ENCODE results near the gene DGCR2.
A peak's percentile ranks its signal among the peaks of the same experiment; 100 is the strongest.

The DGCR2 gene

GRCh38 chr22:19126309-19127273, 4.4 kb upstream of the DGCR2 start:
- no peak for DNase-seq (ENCODE audit: low spot score)

- no peak for DNase-seq (ENCODE audit: low spot score)
Measured at GRCh38 chr22:19125474-19126308, 3.5 kb upstream of the DGCR2 start.

GRCh38 chr22:19125011-19125410, 2.8 kb upstream of the DGCR2 start:
- no peak for DNase-seq (ENCODE audit: low spot score)

- no peak for DNase-seq (ENCODE audit: low spot score)
Measured at GRCh38 chr22:19124377-19124776, 2.2 kb upstream of the DGCR2 start.

- DNase-seq (ENCODE audit: low spot score): no peak
Measured at GRCh38 chr22:19123936-19124335, 1.7 kb upstream of the DGCR2 start.

- DNase-seq (ENCODE audit: low spot score): no peak
Measured at GRCh38 chr22:19122752-19123492, 710 bp upstream of the DGCR2 start.

GRCh38 chr22:19121631-19122142, 525 bp downstream of the DGCR2 start:
- DNase-seq (ENCODE audit: low spot score): peak; percentile 41

GRCh38 chr22:19120829-19121630, 1.2 kb downstream of the DGCR2 start:
- DNase-seq (ENCODE audit: low spot score): peak; percentile 81

- no peak for DNase-seq (ENCODE audit: low spot score)
Measured at GRCh38 chr22:19119949-19120348, 2.3 kb downstream of the DGCR2 start.

GRCh38 chr22:19118329-19118880, 3.8 kb downstream of the DGCR2 start:
- DNase-seq (ENCODE audit: low spot score): no peak

GRCh38 chr22:19117111-19117512, 5.1 kb downstream of the DGCR2 start:
- no peak for DNase-seq (ENCODE audit: low spot score)

GRCh38 chr22:19115628-19116027, 6.6 kb downstream of the DGCR2 start:
- DNase-seq (ENCODE audit: low spot score): no peak

GRCh38 chr22:19114984-19115552, 7.1 kb downstream of the DGCR2 start:
- no peak for DNase-seq (ENCODE audit: low spot score)

- no peak for DNase-seq (ENCODE audit: low spot score)
Measured at GRCh38 chr22:19113429-19113828, 8.8 kb downstream of the DGCR2 start.

GRCh38 chr22:19111584-19111983, 10.6 kb downstream of the DGCR2 start:
- no peak for DNase-seq (ENCODE audit: low spot score)

- DNase-seq (ENCODE audit: low spot score): no peak
Measured at GRCh38 chr22:19111140-19111539, 11.1 kb downstream of the DGCR2 start.

- DNase-seq (ENCODE audit: low spot score): no peak
Measured at GRCh38 chr22:19110646-19111045, 11.6 kb downstream of the DGCR2 start.

GRCh38 chr22:19110064-19110458, 12.2 kb downstream of the DGCR2 start:
- no peak for DNase-seq (ENCODE audit: low spot score)

GRCh38 chr22:19109198-19110063, 12.8 kb downstream of the DGCR2 start:
- DNase-seq (ENCODE audit: low spot score): peak; percentile 4
